ENCODE results near the gene KRT85.

Gene KRT85

GRCh38 chr12:52402873-52403540 is 35.7 kb upstream of the KRT85 start:
- Histone ChIP-seq H3K36me3 (ENCODE audit: control insufficient read depth in 1 of 2, insufficient read depth in 2 of 2, low read length in 2 of 2) (no peaks in the 10 kb centered on the region), H3K23ac (ENCODE audit: low read length) (no peak overlapping the region), H2AFZ (ENCODE audit: insufficient read depth, low read length, poor library complexity) (no peak overlapping the region), H2BK5ac (ENCODE audit: low read depth, low read length, poor library complexity) (no peak overlapping the region), H3K9me3 (ENCODE audit: insufficient read depth, low read depth, low read length) (no peaks in the 10 kb centered on the region), H3K79me1 (ENCODE audit: low read length) (no peaks in the 10 kb centered on the region), H3K4me2 (ENCODE audit: low read length) (no peak overlapping the region), H2BK120ac (ENCODE audit: insufficient read depth, low read length, poor library complexity) (no peak overlapping the region), H2AK5ac (ENCODE audit: low read length) (no peak overlapping the region), H3K4me1 (ENCODE audit: control insufficient read depth in 1 of 2, insufficient read depth in 2 of 2, low read length in 2 of 2) (no peaks in the 10 kb centered on the region), H2BK12ac (ENCODE audit: low read length) (no peak overlapping the region), H3K14ac (ENCODE audit: low read length) (no peak overlapping the region), H3K4me3 (ENCODE audit: low read depth, low read length) (no peak overlapping the region), H4K8ac (ENCODE audit: low read depth, low read length) (no peak overlapping the region), H3K27me3 (ENCODE audit: insufficient read depth, low read length) (no peaks in the 10 kb centered on the region), H3K4ac (ENCODE audit: low read depth, low read length) (no peak overlapping the region), H3K27ac (ENCODE audit: low read depth, low read length) (no peak overlapping the region), H4K12ac (ENCODE audit: low read depth, low read length) (no peak overlapping the region), H4K91ac (ENCODE audit: low read depth, low read length) (no peak overlapping the region), H3K79me2 (ENCODE audit: control insufficient read depth, insufficient read depth, low read length, poor library complexity) (no peaks in the 10 kb centered on the region), H3K18ac (ENCODE audit: low read length) (no peak overlapping the region), H3K9ac (ENCODE audit: low read length) (no peak overlapping the region)
- no CpG with 5 or more reads among the region's 3 CpGs for WGBS (ENCODE audit: extremely low coverage, insufficient coverage, insufficient read length)
- no peak for DNase-seq

DNA sequence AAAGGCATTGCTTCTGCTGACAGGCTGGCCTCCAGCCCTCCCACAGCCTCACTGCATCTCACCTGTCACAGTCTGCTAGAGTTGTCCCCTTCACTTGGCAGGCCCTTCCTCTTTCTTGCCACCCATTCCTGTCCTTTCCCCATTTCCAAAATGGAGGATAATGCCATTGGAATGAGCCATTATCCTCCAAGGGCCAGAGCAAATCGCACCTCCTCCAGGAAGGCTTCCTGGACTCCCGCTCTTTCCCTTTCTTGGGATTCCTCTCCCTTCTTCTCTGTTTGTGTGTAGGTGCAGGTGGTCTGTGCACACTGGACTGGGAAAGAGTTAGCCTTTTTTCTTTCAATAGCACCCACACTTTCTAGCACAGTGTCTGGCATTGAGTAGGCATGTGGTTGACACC is 35.1 kb upstream of the KRT85 start:
- no CpG with 5 or more reads among the region's 2 CpGs for WGBS (ENCODE audit: extremely low coverage, insufficient coverage, insufficient read length)
- no peak overlapping the region for H3K4me2 ChIP-seq (ENCODE audit: low read length)
- H3K18ac ChIP-seq (ENCODE audit: low read length): no peak overlapping the region

GRCh38 chr12:52401926-52402325 is 34.6 kb upstream of the KRT85 start:
- H3K4me2 ChIP-seq (ENCODE audit: low read length): no peak overlapping the region
- H2BK120ac ChIP-seq (ENCODE audit: insufficient read depth, low read length, poor library complexity): no peak overlapping the region
- no peak overlapping the region for H2BK12ac ChIP-seq (ENCODE audit: low read length)
- H4K8ac ChIP-seq (ENCODE audit: low read depth, low read length): no peak overlapping the region
- no peak overlapping the region for H2BK5ac ChIP-seq (ENCODE audit: low read depth, low read length, poor library complexity)
- no peak overlapping the region for H4K12ac ChIP-seq (ENCODE audit: low read depth, low read length)
- no peak overlapping the region for H3K23ac ChIP-seq (ENCODE audit: low read length)
- H3K4ac ChIP-seq (ENCODE audit: low read depth, low read length): no peak overlapping the region
- H3K9me3 ChIP-seq (ENCODE audit: insufficient read depth, low read depth, low read length): no peaks in the 10 kb centered on the region
- no peaks in the 10 kb centered on the region for H3K79me1 ChIP-seq (ENCODE audit: low read length)
- H3K9ac ChIP-seq (ENCODE audit: low read length): no peak overlapping the region
- H3K79me2 ChIP-seq (ENCODE audit: control insufficient read depth, insufficient read depth, low read length, poor library complexity): no peaks in the 10 kb centered on the region
- no peaks in the 10 kb centered on the region for H3K27me3 ChIP-seq (ENCODE audit: insufficient read depth, low read length)
- H3K18ac ChIP-seq (ENCODE audit: low read length): no peak overlapping the region
- DNase-seq: peak; percentile 9 to 53
- H3K27ac ChIP-seq (ENCODE audit: low read depth, low read length): no peak overlapping the region
- H4K91ac ChIP-seq (ENCODE audit: low read depth, low read length): no peak overlapping the region
- no peaks in the 10 kb centered on the region for H3K36me3 ChIP-seq (ENCODE audit: control insufficient read depth in 1 of 2, insufficient read depth in 2 of 2, low read length in 2 of 2)
- WGBS (ENCODE audit: extremely low coverage, insufficient coverage, insufficient read length): no CpG with 5 or more reads among the region's 4 CpGs
- no peak overlapping the region for H3K14ac ChIP-seq (ENCODE audit: low read length)
- H2AFZ ChIP-seq (ENCODE audit: insufficient read depth, low read length, poor library complexity): no peak overlapping the region
- no peak overlapping the region for H2AK5ac ChIP-seq (ENCODE audit: low read length)
- H3K4me3 ChIP-seq (ENCODE audit: low read depth, low read length): no peak overlapping the region
- H3K4me1 ChIP-seq (ENCODE audit: control insufficient read depth in 1 of 2, insufficient read depth in 2 of 2, low read length in 2 of 2): no peaks in the 10 kb centered on the region

More for the DNA sequence above, 35.1 kb upstream of the KRT85 start:
- Histone ChIP-seq H2AFZ (ENCODE audit: insufficient read depth, low read length, poor library complexity) (no peak overlapping the region), H3K9ac (ENCODE audit: low read length) (no peak overlapping the region), H2BK120ac (ENCODE audit: insufficient read depth, low read length, poor library complexity) (no peak overlapping the region), H3K4ac (ENCODE audit: low read depth, low read length) (no peak overlapping the region), H4K8ac (ENCODE audit: low read depth, low read length) (no peak overlapping the region), H3K4me1 (ENCODE audit: control insufficient read depth in 1 of 2, insufficient read depth in 2 of 2, low read length in 2 of 2) (no peaks in the 10 kb centered on the region), H3K79me1 (ENCODE audit: low read length) (no peaks in the 10 kb centered on the region), H4K91ac (ENCODE audit: low read depth, low read length) (no peak overlapping the region), H2BK5ac (ENCODE audit: low read depth, low read length, poor library complexity) (no peak overlapping the region), H2BK12ac (ENCODE audit: low read length) (no peak overlapping the region), H2AK5ac (ENCODE audit: low read length) (no peak overlapping the region), H3K14ac (ENCODE audit: low read length) (no peak overlapping the region), H3K36me3 (ENCODE audit: control insufficient read depth in 1 of 2, insufficient read depth in 2 of 2, low read length in 2 of 2) (no peaks in the 10 kb centered on the region), H4K12ac (ENCODE audit: low read depth, low read length) (no peak overlapping the region), H3K9me3 (ENCODE audit: insufficient read depth, low read depth, low read length) (no peaks in the 10 kb centered on the region), H3K27me3 (ENCODE audit: insufficient read depth, low read length) (no peaks in the 10 kb centered on the region), H3K79me2 (ENCODE audit: control insufficient read depth, insufficient read depth, low read length, poor library complexity) (no peaks in the 10 kb centered on the region), H3K23ac (ENCODE audit: low read length) (no peak overlapping the region), H3K27ac (ENCODE audit: low read depth, low read length) (no peak overlapping the region), H3K4me3 (ENCODE audit: low read depth, low read length) (no peak overlapping the region)
- no peak for DNase-seq

GRCh38 chr12:52401526-52401925 is 34.2 kb upstream of the KRT85 start:
- no peak overlapping the region for H3K9ac ChIP-seq (ENCODE audit: low read length)
- no peak overlapping the region for H3K27ac ChIP-seq (ENCODE audit: low read depth, low read length)
- H3K27me3 ChIP-seq (ENCODE audit: insufficient read depth, low read length): no peaks in the 10 kb centered on the region
- H2BK5ac ChIP-seq (ENCODE audit: low read depth, low read length, poor library complexity): no peak overlapping the region
- H3K14ac ChIP-seq (ENCODE audit: low read length): no peak overlapping the region
- H4K91ac ChIP-seq (ENCODE audit: low read depth, low read length): no peak overlapping the region
- no peak overlapping the region for H4K12ac ChIP-seq (ENCODE audit: low read depth, low read length)
- no peak for DNase-seq
- no peak overlapping the region for H3K18ac ChIP-seq (ENCODE audit: low read length)
- H3K4me1 ChIP-seq (ENCODE audit: control insufficient read depth in 1 of 2, insufficient read depth in 2 of 2, low read length in 2 of 2): no peaks in the 10 kb centered on the region
- H3K4me2 ChIP-seq (ENCODE audit: low read length): no peak overlapping the region
- H3K9me3 ChIP-seq (ENCODE audit: insufficient read depth, low read depth, low read length): no peaks in the 10 kb centered on the region
- no peaks in the 10 kb centered on the region for H3K79me1 ChIP-seq (ENCODE audit: low read length)
- no peak overlapping the region for H2BK120ac ChIP-seq (ENCODE audit: insufficient read depth, low read length, poor library complexity)
- no peak overlapping the region for H3K4me3 ChIP-seq (ENCODE audit: low read depth, low read length)
- no peak overlapping the region for H2AK5ac ChIP-seq (ENCODE audit: low read length)
- WGBS (ENCODE audit: extremely low coverage, insufficient coverage, insufficient read length): no CpG with 5 or more reads among the region's 5 CpGs
- H3K79me2 ChIP-seq (ENCODE audit: control insufficient read depth, insufficient read depth, low read length, poor library complexity): no peaks in the 10 kb centered on the region
- no peak overlapping the region for H3K23ac ChIP-seq (ENCODE audit: low read length)
- no peaks in the 10 kb centered on the region for H3K36me3 ChIP-seq (ENCODE audit: control insufficient read depth in 1 of 2, insufficient read depth in 2 of 2, low read length in 2 of 2)
- no peak overlapping the region for H4K8ac ChIP-seq (ENCODE audit: low read depth, low read length)
- H2AFZ ChIP-seq (ENCODE audit: insufficient read depth, low read length, poor library complexity): no peak overlapping the region
- H2BK12ac ChIP-seq (ENCODE audit: low read length): no peak overlapping the region
- H3K4ac ChIP-seq (ENCODE audit: low read depth, low read length): no peak overlapping the region

All from trophoblast cell (in vitro differentiated cells and primary cell).